MM.1S (cell line): ENCODE results near the gene DUSP18.
"Not testable (repeated sequence)": the region's sequence is repeated elsewhere in the genome, so short reads cannot be mapped to it uniquely, and the experiment has no call there.

ENCODE experiments used
- DNase-seq: peaks from one replicate; pipeline ENCODE4 v3.0.0-alpha.2; 2015
- H2AFZ ChIP-seq: fragments of 300-600 bp; sonication (generic); 2 replicates; pipeline ENCODE4 v1.6.0; 2016; ENCODE audit warnings: antibody characterized with exemption, low read length
- H3F3A ChIP-seq: fragments of 300-600 bp; sonication (generic); 2 replicates; pipeline ENCODE4 v1.6.1; 2016; ENCODE audit warnings: mild to moderate bottlenecking, antibody characterized with exemption, low read length, moderate library complexity, mixed read lengths; ENCODE audit not compliant: insufficient read depth
- H3K27ac ChIP-seq: fragments of 300-600 bp; sonication (generic); 2 replicates; pipeline ENCODE4 v1.5.1; 2016; ENCODE audit warnings: mild to moderate bottlenecking, low read length
- H3K27me3 ChIP-seq: fragments of 300-600 bp; sonication (generic); replicated peaks from 2 replicates; pipeline ENCODE4 v1.6.0; 2016; ENCODE audit warnings: low read length; ENCODE audit not compliant: insufficient read depth
- H3K36me3 ChIP-seq: fragments of 300-600 bp; sonication (generic); replicated peaks from 2 replicates; pipeline ENCODE4 v1.6.1; 2016; ENCODE audit warnings: mild to moderate bottlenecking, low read length, mixed read lengths; ENCODE audit not compliant: insufficient read depth
- H3K4me1 ChIP-seq: fragments of 300-600 bp; sonication (generic); 2 replicates; pipeline ENCODE4 v1.6.1; 2016; ENCODE audit warnings: low read length, mixed read lengths
- H3K4me2 ChIP-seq: fragments of 300-600 bp; sonication (generic); 2 replicates; pipeline ENCODE4 v1.6.0; 2016; ENCODE audit warnings: low read depth, low read length
- H3K4me3 ChIP-seq: fragments of 300-600 bp; sonication (generic); 2 replicates; pipeline ENCODE4 v1.5.1; 2016; ENCODE audit warnings: low read length, mixed read lengths
- H3K79me2 ChIP-seq: fragments of 300-600 bp; sonication (generic); 2 replicates; pipeline ENCODE4 v1.6.1; 2016; ENCODE audit warnings: mixed run types, low read length, mixed read lengths
- H3K9ac ChIP-seq: fragments of 300-600 bp; sonication (generic); 2 replicates; pipeline ENCODE4 v1.6.1; 2016; ENCODE audit warnings: low read length, mixed read lengths
- H3K9me2 ChIP-seq: fragments of 300-600 bp; sonication (generic); replicated peaks from 2 replicates; pipeline ENCODE4 v1.6.1; 2016; ENCODE audit warnings: mild to moderate bottlenecking, low read length, mixed read lengths; ENCODE audit not compliant: insufficient read depth
- H3K9me3 ChIP-seq: fragments of 300-600 bp; sonication (generic); replicated peaks from 2 replicates; pipeline ENCODE4 v1.6.1; 2016; ENCODE audit warnings: mild to moderate bottlenecking, low read length, mixed read lengths; ENCODE audit not compliant: insufficient read depth
- H4K20me1 ChIP-seq: fragments of 300-600 bp; sonication (generic); 2 replicates; pipeline ENCODE4 v1.6.1; 2016; ENCODE audit warnings: mild to moderate bottlenecking, low read length, moderate library complexity, mixed read lengths; ENCODE audit not compliant: insufficient read depth
- CTCF ChIP-seq: fragments of 300-600 bp; sonication (generic); IDR thresholded peaks from 2 replicates; pipeline ENCODE4 v1.5.1; 2016; ENCODE audit warnings: antibody characterized with exemption, low read length, mixed read lengths
- EZH2 ChIP-seq: fragments of 300-600 bp; sonication (generic); optimal IDR thresholded peaks from 2 replicates; pipeline ENCODE3; 2017; ENCODE audit warnings: low read depth, mild to moderate bottlenecking, antibody characterized with exemption, low read length, mixed read lengths
- EZH2phosphoT487 ChIP-seq: fragments of 300-600 bp; sonication (generic); IDR thresholded peaks from 2 replicates; pipeline ENCODE4 v1.6.1; 2018; ENCODE audit warnings: antibody characterized with exemption, low read length

DUSP18 gene

DNA sequence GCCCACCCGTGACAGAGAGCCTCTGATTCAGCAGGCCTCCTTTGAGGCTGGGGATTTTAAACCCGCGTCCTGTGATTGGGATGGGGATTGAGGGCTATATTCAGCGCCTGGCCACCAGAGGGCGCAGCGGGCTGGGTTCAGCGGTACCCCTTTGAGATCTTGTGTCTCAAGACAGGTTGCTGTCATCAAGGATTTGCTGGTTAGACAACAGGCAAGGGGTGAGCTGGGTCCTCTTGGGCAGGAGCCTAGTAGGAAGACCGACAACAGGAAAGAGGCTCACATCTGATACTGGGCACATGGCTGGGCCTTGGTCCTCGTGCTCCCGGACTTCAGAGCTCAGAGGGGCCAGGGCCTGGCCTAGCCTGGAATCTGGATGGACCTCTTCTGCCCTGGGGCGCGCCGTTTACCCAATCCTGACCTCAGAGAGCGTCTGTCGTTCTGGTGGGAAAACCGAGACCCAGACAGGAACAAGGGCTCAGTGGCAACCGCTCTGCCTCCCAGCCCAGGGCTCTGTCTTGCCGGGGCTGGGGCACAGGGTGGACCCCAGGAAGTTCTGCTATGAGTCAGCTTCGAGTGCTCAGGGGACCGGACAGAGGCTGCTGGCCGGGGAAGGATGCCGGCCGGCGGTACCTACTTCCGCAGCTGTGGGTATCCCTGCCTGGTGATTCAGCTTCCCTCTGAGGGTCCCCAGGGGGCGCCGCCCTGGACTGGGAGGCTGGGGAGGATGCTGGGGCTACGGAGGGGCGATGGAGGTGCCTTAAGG lies 33.0 kb downstream of the DUSP18 start:
- Histone ChIP-seq H2AFZ (peak overlapping the region; percentile 81), H3K9me3 (no peaks in the 10 kb centered on the region), H3F3A (0 out of 2 replicates have a peak, but pooled peaks cover 6% of the 10 kb centered on the region), H3K27ac (no peak overlapping the region), H3K4me1 (peaks cover 15% of the 10 kb centered on the region), H3K27me3 (no peaks in the 10 kb centered on the region), H3K9me2 (no peaks in the 10 kb centered on the region), H3K4me3 (peak overlapping the region; percentile 36; the same call in 1 of the 2 replicates), H4K20me1 (no peaks in the 10 kb centered on the region), H3K9ac (no peak overlapping the region), H3K36me3 (no peaks in the 10 kb centered on the region), H3K4me2 (peak overlapping the region; percentile 80; the same call in 1 of the 2 replicates), H3K79me2 (no peaks in the 10 kb centered on the region)
- TF ChIP-seq CTCF (peak; percentile 93), EZH2 (no peak), EZH2phosphoT487 (no peak)
- peak; percentile 86 for DNase-seq

GRCh38 chr22:30631469-30631868 lies 36.2 kb downstream of the DUSP18 start:
- H2AFZ ChIP-seq, H3K9me2 ChIP-seq, H3K4me3 ChIP-seq, H3K9me3 ChIP-seq, H3K36me3 ChIP-seq, H3F3A ChIP-seq, DNase-seq, H3K27me3 ChIP-seq, H3K27ac ChIP-seq, H3K4me2 ChIP-seq, H3K79me2 ChIP-seq, H3K9ac ChIP-seq, H4K20me1 ChIP-seq: not testable (repeated sequence)
- H3K4me1 ChIP-seq: peaks cover 15% of the 10 kb centered on the region

GRCh38 chr22:30628491-30628890 lies 39.2 kb downstream of the DUSP18 start:
- no peak overlapping the region for H2AFZ ChIP-seq

More at GRCh38 chr22:30628491-30628890, 39.2 kb downstream of the DUSP18 start:
- H3K79me2 ChIP-seq: no peaks in the 10 kb centered on the region
- H3F3A ChIP-seq: no peaks in the 10 kb centered on the region
- H3K4me2 ChIP-seq: no peak overlapping the region
- H3K4me3 ChIP-seq: no peak overlapping the region
- DNase-seq: no peak
- no peaks in the 10 kb centered on the region for H3K27me3 ChIP-seq
- H3K27ac ChIP-seq: no peak overlapping the region
- TF ChIP-seq EZH2: no peak
- no peak for TF ChIP-seq CTCF
- TF ChIP-seq EZH2phosphoT487: no peak
- H3K36me3 ChIP-seq: no peaks in the 10 kb centered on the region
- no peak overlapping the region for H3K9ac ChIP-seq
- H4K20me1 ChIP-seq: no peaks in the 10 kb centered on the region
- H3K9me2 ChIP-seq: no peaks in the 10 kb centered on the region
- no peaks in the 10 kb centered on the region for H3K9me3 ChIP-seq
- H3K4me1 ChIP-seq: no peaks in the 10 kb centered on the region
